H1 (cell line): ENCODE data around the gene HAO1.

Experiments
- POLR2A ChIP-seq, 2 experiments: IDR thresholded peaks; 1 replicate in 1 of 2; 2 replicates in 1 of 2; pipeline ENCODE4 v1.6.1; 2011; ENCODE audit warnings: low read depth in 2 of 2, low read length in 2 of 2, mild to moderate bottlenecking in 2 of 2; ENCODE audit errors: control extremely low read depth in 1 of 2
- TF ChIP-seq, protein P1 (sequence below), 3 experiments: IDR thresholded peaks; 1 replicate in 2 of 3; 2 replicates in 1 of 3; pipeline versions ENCODE4 v1.5.1 to v1.6.1; 2011; ENCODE audit warnings: low read length in 3 of 3, mild to moderate bottlenecking in 3 of 3, inconsistent platforms in 2 of 3, low read depth in 1 of 3, moderate library complexity in 1 of 3; ENCODE audit not compliant: insufficient read depth in 1 of 3; ENCODE audit errors: control extremely low read depth in 1 of 3

GRCh38 chr20:7903429-7903828, 36.8 kb downstream of the HAO1 start:
- TF ChIP-seq, protein P1, sequence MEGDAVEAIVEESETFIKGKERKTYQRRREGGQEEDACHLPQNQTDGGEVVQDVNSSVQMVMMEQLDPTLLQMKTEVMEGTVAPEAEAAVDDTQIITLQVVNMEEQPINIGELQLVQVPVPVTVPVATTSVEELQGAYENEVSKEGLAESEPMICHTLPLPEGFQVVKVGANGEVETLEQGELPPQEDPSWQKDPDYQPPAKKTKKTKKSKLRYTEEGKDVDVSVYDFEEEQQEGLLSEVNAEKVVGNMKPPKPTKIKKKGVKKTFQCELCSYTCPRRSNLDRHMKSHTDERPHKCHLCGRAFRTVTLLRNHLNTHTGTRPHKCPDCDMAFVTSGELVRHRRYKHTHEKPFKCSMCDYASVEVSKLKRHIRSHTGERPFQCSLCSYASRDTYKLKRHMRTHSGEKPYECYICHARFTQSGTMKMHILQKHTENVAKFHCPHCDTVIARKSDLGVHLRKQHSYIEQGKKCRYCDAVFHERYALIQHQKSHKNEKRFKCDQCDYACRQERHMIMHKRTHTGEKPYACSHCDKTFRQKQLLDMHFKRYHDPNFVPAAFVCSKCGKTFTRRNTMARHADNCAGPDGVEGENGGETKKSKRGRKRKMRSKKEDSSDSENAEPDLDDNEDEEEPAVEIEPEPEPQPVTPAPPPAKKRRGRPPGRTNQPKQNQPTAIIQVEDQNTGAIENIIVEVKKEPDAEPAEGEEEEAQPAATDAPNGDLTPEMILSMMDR (IDR thresholded peaks at IDR 0.05; ENCODE audit: control extremely low read depth in 1 of 3, insufficient read depth in 1 of 3, low read depth in 1 of 3, low read length in 3 of 3) = no peak
- TF ChIP-seq POLR2A (IDR thresholded peaks at IDR 0.05; ENCODE audit: control extremely low read depth in 1 of 2, low read depth in 2 of 2, low read length in 2 of 2) = no peak
